NOMO-1 (cell line): ENCODE results near the gene RTN4RL2.

Experiments used
- DNase-seq, 2 experiments: peaks; one replicate each; lab custom pipeline; 2025; ENCODE audit not compliant: unreplicated experiment in 2 of 2; lab: John Stamatoyannopoulos, UW

The RTN4RL2 gene

DNA sequence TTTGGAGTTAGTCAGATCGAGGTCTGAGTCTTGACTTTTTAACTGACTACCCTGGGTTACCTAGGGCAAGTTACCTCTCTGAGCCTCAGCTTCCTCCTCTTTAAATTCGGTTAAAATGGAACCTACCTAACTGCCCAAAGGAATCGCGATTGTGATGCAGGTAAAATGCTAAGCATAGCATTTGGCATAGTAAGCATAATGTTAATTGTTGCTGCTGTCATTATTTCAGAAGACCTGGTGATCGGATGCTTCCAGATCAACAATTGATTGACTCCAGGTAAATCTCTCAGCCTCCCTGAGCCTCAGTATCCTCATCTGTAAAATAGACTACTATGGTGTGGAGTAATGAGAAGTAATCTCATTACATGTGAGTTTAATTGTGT, 55.7 kb downstream of the RTN4RL2 start:
- DNase-seq: no peak

DNA sequence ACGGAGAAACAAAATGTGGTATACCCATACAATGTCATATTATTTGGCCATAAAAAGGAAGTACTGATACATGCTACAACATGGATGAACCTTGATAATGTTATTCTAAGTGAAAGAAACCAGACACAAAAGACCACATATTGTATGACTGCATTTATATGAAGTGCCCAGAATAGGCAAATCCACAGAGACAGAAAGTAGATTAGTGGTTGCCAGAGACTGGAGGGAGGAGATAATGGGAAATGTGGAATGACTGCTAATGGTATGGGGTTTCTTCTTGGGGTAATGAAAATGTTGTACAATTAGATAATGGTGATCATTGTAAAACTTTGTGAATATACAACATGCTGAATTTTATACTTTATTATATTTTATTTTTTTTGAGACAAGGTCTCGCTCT, 60.8 kb downstream of the RTN4RL2 start:
- DNase-seq: no peak

DNA sequence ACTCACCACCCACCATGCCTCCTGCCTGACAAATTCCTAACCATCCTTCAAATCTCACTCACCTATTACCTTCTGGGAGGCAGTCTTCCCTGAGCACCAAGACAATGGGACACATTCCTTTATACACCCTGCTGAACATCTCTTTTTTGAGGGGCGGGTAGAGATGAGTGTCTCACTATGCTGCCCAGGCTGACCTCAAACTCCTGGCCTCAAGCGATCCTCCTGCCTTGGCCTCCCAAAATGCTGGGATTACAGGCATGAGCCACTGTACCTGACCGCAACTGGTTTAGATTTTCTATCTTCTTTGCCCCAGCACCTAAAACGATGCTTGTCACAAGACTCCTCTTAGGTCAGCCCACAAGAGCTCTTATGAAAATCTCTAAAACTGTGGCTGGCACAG, 63.1 kb downstream of the RTN4RL2 start:
- no peak for DNase-seq
